HG03442 (cell line): Measurements from ENCODE around the gene SLC16A8.
"Not testable (repeated sequence)": the region's sequence is repeated elsewhere in the genome, so short reads cannot be mapped to it uniquely, and the experiment has no call there.

ENCODE experiments used
- ATAC-seq: cut with Tn5 transposase; IDR thresholded peaks from one replicate; pipeline ENCODE4 v1.9.1; 2021; ENCODE audit warnings: mild to moderate bottlenecking, moderate library complexity; ENCODE audit not compliant: unreplicated experiment

SLC16A8 gene

DNA sequence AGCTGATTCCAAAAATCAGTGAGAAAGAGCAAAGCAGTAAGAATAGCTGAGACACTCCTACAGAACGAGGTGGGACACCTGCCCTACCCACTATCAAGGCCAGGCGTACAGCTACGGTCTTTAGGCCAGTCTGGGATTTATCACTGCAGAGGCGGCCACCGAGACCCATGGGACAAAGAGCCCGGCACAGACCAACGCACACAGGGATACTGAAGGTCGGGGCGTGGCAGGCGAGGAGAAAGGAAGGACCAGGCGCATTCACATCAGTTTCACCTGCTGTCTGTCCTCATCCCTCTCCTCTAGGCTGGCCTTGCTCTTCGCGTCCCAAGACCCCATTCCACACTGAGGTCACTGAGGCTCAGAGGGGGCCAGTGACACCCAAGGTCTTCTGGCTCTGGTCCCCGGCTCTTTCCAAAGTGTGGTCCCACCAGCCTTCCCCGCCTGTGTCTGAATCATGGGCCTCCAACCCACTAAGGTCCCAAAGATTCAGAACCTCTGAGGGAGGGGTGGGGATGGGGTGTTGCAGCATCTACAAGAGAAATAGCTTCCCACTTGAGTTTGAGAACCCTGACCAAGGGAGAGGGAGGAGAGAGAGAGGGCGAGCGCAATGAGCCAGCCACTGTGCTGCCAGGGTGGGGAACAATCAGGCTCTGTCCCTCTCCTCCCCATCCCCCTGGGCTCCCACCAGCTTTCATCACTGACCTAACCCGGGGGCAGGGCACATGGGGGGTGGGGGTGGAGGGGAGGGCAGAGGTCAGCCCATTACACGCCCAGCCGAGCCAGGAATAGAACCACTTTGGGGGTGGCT, 34.0 kb downstream of the SLC16A8 start:
- ATAC-seq = no peak

GRCh38 chr22:38046070-38046748, 37.8 kb downstream of the SLC16A8 start:
- no peak for ATAC-seq

GRCh38 chr22:38043151-38044039, 40.6 kb downstream of the SLC16A8 start:
- ATAC-seq = no peak

DNA sequence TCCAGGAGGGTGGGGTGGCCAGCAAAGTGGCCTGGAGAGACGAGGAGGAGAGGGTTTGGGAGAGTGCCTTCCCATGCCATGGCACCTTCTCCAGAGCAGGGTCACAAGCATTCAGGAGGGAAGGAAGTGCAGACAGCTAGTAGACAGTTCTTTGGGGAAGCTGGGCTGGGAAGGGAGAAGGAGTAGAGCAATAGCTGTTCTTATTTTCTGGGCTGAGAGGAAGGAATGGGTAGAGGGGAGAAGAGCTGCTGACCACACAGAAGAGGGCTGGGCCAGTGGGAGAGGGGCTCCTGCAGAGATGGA, 41.5 kb downstream of the SLC16A8 start:
- no peak for ATAC-seq

- ATAC-seq = no peak
Measured at GRCh38 chr22:38041760-38042487, 42.1 kb downstream of the SLC16A8 start.

DNA sequence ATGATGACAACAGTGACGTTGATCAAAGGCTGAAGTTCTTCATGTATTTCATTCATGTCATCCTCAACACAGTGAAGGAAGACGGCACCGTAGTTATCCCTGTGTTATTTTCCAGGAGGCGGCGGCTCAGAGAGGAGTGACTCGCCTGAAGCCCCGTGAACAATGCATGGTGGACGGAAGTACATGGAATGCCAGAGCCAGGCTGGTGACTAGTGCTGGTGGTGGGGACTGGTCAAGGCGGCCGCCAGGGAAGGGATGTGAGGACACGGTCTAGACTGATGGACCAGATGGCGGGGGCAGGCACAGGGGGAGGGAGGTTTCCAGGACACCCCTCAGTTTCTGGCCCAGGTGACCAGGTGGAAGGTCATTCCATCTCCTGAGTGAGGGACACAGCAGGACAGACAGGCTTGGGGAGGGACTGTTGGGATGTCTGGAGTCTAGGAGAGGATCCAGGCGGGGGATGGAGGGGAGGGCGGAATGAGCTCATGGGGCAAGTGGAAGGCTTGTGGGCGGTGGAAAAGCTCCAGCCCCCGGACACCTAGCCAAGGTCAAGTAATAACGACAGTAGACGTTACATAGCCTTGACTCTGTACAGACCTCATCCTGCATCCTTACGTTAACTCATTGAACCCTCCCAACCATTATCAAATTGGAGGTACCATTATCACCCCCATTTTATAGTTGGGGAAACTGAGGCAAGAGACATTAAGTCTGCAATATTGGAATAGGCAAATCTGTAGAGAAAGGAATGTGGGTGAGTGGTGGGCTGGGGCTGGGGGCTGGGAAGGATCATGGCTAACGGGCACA, 42.8 kb downstream of the SLC16A8 start:
- no peak for ATAC-seq

- no peak for ATAC-seq
Measured at GRCh38 chr22:38038890-38039812, 44.8 kb downstream of the SLC16A8 start.

DNA sequence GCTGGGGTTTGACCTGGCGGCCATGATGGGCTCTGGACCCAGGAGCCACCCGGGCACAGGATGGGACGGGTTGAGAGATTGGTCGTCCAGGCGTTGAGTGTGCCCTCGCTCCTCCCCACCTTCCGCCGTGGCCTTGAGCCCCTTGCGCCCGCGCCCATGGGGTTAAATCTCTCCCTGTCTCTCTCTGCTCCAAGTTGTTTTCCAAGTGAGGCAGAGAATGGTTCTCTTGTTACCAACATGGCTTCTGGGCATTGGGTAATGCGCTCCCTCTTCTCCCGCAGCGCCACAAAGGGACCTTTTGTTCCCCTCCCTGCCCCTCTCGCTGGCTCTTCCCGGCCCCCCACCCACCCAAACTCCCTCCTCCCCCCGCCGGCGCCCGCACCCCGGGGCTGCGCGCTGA, 45.6 kb downstream of the SLC16A8 start:
- no peak for ATAC-seq

DNA sequence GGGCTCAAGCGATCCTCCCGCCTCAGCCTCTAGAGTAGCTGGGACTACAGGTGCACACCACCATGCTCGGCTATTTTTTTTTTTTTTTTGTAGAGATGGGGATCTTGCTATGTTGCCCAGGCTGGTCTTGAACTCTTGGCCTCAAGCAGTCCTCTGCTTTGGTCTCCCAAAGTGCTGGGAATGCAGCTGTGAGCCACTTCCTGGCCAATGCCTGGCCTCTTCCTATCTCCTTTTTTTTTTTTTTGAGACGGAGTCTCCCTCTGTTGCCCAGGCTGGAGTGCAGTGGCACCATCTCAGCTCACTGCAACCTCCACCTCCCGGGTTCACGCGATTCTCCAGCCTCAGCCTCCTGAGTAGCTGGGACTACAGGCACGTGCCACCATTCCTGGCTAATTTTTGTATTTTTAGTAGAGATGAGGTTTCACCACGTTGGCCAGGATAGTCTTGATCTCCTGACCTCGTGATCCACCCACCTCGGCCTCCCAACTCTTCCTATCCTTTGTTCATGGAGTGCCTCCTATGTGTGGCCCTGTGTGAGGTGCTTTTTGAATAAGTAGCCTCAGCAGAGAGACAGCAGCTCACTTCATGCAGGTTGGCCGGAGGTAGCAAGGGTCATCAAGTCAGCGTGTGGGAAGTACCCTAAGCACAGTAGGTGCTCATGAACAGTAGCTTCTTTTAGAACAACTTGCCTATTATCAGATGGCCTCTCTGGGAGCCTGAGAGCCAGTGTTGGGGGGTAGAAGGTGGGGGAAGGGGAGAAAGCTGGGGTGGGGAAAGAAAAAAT, 46.4 kb downstream of the SLC16A8 start:
- ATAC-seq = not testable (repeated sequence)

- no peak for ATAC-seq
Measured at GRCh38 chr22:38036392-38037062, 47.5 kb downstream of the SLC16A8 start.

GRCh38 chr22:38035530-38035885, 48.5 kb downstream of the SLC16A8 start:
- no peak for ATAC-seq

- ATAC-seq = no peak
Measured at GRCh38 chr22:38034884-38035529, 49.0 kb downstream of the SLC16A8 start.

DNA sequence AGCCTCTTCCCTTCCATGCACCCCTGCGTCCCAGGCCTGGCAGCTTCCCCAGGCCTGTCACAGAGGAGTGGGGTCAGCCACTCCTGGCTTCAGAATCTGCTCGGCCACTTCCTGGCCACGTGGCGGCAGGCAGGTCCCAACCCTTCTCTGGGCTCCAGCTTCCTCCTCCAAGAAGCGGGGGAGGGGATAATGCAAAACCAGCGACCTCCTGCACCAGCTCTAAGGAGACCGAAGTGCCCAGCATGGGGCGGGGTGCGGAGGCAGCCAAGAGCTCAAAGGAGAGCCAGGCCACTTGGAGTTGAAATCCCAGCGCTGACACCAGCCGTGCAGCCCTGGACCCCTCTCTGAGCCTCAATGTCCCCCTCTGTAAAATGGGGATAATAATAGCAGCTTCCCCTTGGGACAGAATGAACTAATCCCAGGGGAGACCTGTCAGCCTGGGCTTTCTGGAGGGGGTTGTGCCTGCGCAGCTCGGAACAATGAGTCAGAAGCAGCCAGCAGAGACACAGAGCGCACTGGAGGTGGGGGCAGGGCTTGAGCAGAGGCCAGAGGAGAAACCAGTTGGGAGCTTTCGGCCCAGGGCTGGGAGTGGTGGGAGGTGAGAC, 49.6 kb downstream of the SLC16A8 start:
- no peak for ATAC-seq

- ATAC-seq = no peak
Measured at GRCh38 chr22:38033522-38034277, 50.3 kb downstream of the SLC16A8 start.

- no peak for ATAC-seq
Measured at GRCh38 chr22:38032681-38033521, 51.1 kb downstream of the SLC16A8 start.
